HFFc6 (cell line): ENCODE data around the gene ZBTB44. TPM values are rescaled to one million over a fixed set of nuclear protein-coding genes. Genes with fewer than 3 reads are reported as not detected.
"Not testable (repeated sequence)": the region's sequence is repeated elsewhere in the genome, so short reads cannot be mapped to it uniquely, and the experiment has no call there.

Experiments
- DNase-seq: peaks from one replicate; pipeline ENCODE4 v3.0.0-alpha.2; 2018
- H3K27ac Mint-ChIP-seq: 2 replicates; pipeline ENCODE4 v1.8.0; 2020; ENCODE audit warnings: mild to moderate bottlenecking, mixed read lengths
- H3K27me3 Mint-ChIP-seq: 2 replicates; pipeline ENCODE4 v1.8.0; 2021; ENCODE audit warnings: mild to moderate bottlenecking, moderate library complexity, mixed read lengths; ENCODE audit not compliant: insufficient read depth
- H3K36me3 Mint-ChIP-seq: 2 replicates; pipeline ENCODE4 v1.8.0; 2021; ENCODE audit warnings: low read depth, mixed read lengths
- H3K4me1 Mint-ChIP-seq: 2 replicates; pipeline ENCODE4 v1.8.0; 2020; ENCODE audit warnings: low read depth, mixed read lengths
- H3K4me3 Mint-ChIP-seq: 2 replicates; pipeline ENCODE4 v1.8.0; 2020; ENCODE audit warnings: mild to moderate bottlenecking, moderate library complexity, mixed read lengths
- H3K9me3 Mint-ChIP-seq: 2 replicates; pipeline ENCODE4 v1.8.0; 2020; ENCODE audit warnings: mild to moderate bottlenecking, mixed read lengths
- total RNA-seq, 6 experiments: library from RNA; stranded (reverse); fragmentation: NEBNext Ultra II Directional; extraction: Animal tissue kit (Norgen Biotek cat#: 25700); gene quantifications; 2 replicates in 1 of 6; 3 replicates in 5 of 6; pipeline ENCODE4 v1.2.3, GENCODE V29; 2021
- TF ChIP-seq, protein P1 (sequence below): fragments of 200-600 bp; sonication (generic); IDR thresholded peaks from 2 replicates; pipeline ENCODE4 v1.5.0; 2021; ENCODE audit warnings: antibody characterized with exemption, mild to moderate bottlenecking

The ZBTB44 gene
- total RNA-seq, 6 experiments from 2014 or later: 9.4 to 16.5 (median 12.4) TPM

DNA sequence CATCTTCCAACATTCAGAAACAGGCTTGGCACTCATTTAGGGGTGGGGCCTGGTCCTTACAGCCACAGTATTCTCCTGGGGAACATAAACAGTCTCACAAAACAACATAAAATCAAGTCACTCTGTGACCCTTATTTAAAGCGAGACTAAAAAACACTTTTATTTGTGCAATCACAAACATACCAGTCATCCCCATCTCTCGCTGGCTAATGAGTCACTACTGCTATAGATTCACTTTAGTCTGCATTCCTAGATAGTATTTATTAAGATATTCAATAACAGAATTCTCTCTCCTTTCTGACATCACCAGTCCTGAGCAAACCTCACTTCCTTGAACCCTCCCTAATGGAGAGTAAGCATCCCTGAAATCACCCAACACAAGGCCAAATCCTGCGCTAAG, 68.0 kb downstream of the ZBTB44 start:
- H3K9me3 Mint-ChIP-seq: peaks cover 3% of the 10 kb centered on the region
- H3K27ac Mint-ChIP-seq: no peak overlapping the region; the same call in 1 of the 2 replicates
- H3K27me3 Mint-ChIP-seq: no peaks in the 10 kb centered on the region
- H3K4me3 Mint-ChIP-seq: no peak overlapping the region
- no peak for DNase-seq
- H3K36me3 Mint-ChIP-seq: no peaks in the 10 kb centered on the region; the same call in 1 of the 2 replicates
- peaks cover 11% of the 10 kb centered on the region for H3K4me1 Mint-ChIP-seq
- TF ChIP-seq, protein P1, sequence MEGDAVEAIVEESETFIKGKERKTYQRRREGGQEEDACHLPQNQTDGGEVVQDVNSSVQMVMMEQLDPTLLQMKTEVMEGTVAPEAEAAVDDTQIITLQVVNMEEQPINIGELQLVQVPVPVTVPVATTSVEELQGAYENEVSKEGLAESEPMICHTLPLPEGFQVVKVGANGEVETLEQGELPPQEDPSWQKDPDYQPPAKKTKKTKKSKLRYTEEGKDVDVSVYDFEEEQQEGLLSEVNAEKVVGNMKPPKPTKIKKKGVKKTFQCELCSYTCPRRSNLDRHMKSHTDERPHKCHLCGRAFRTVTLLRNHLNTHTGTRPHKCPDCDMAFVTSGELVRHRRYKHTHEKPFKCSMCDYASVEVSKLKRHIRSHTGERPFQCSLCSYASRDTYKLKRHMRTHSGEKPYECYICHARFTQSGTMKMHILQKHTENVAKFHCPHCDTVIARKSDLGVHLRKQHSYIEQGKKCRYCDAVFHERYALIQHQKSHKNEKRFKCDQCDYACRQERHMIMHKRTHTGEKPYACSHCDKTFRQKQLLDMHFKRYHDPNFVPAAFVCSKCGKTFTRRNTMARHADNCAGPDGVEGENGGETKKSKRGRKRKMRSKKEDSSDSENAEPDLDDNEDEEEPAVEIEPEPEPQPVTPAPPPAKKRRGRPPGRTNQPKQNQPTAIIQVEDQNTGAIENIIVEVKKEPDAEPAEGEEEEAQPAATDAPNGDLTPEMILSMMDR: no peak

DNA sequence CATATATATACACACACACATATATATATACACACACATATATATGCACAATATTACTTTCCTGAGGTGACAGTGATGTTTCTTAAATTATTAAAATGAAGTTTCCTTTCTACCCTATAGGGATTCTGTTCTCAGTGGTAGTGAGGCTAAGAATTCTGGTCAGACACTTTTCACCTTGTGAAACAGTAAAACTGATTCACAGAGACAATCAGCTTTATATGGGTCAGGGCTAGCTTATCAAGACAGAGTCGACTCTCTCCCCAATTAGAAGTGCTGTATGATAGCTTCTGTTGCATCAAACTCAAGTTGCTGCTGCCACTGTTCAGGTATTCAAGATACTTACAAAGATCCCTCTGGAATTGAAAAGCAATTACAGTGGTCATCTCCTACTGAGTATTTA, 68.4 kb downstream of the ZBTB44 start:
- H3K9me3 Mint-ChIP-seq: no peaks in the 10 kb centered on the region
- DNase-seq: no peak
- no peak overlapping the region; the same call in 1 of the 2 replicates for H3K27ac Mint-ChIP-seq
- TF ChIP-seq, protein P1: no peak
- H3K4me3 Mint-ChIP-seq: no peak overlapping the region
- peaks cover 11% of the 10 kb centered on the region for H3K4me1 Mint-ChIP-seq
- no peaks in the 10 kb centered on the region for H3K27me3 Mint-ChIP-seq
- H3K36me3 Mint-ChIP-seq: no peaks in the 10 kb centered on the region

DNA sequence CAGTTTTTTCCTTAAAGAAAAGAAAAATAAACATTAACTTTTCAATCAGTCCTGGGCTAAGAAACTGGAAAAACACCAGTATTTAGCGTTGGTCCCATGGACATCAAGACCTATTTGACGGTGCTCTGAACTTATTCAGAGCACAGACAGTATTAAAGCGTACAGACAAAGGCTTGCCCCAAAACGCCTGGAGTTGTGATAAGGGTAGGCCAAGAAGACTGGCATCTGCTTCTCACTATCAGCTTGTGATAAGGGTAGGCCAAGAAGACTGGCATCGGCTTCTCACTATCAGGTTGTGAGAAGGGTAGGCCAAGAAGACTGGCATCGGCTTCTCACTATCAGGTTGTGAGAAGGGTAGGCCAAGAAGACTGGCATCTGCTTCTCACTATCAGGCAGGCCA, 69.3 kb downstream of the ZBTB44 start:
- peaks cover 11% of the 10 kb centered on the region for H3K4me1 Mint-ChIP-seq
- H3K27ac Mint-ChIP-seq, H3K36me3 Mint-ChIP-seq, DNase-seq, H3K9me3 Mint-ChIP-seq, H3K27me3 Mint-ChIP-seq, H3K4me3 Mint-ChIP-seq: not testable (repeated sequence)

DNA sequence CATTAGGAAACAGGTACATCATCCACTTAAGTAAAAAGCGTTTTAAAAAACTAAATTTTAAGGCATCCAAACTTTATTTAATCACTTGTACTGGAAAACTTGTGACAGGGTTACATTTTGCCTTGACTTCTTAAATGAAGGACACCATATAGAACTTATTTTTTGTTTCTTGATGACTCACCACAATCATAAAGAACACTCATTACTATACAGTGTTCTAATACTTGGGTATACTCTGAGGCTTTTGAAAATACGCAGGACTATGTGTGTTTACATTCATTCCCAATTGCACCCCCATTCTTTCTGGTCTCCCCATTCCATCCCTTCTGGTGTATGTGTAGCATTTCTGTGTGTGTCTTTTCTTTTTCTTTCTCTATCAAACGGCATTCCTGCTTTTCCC, 69.9 kb downstream of the ZBTB44 start:
- DNase-seq: no peak
- TF ChIP-seq, protein P1: no peak
- no peak overlapping the region for H3K4me3 Mint-ChIP-seq
- no peak overlapping the region for H3K27ac Mint-ChIP-seq
- peaks cover 11% of the 10 kb centered on the region for H3K4me1 Mint-ChIP-seq
- no peaks in the 10 kb centered on the region for H3K36me3 Mint-ChIP-seq
- no peaks in the 10 kb centered on the region for H3K27me3 Mint-ChIP-seq
- H3K9me3 Mint-ChIP-seq: no peaks in the 10 kb centered on the region

DNA sequence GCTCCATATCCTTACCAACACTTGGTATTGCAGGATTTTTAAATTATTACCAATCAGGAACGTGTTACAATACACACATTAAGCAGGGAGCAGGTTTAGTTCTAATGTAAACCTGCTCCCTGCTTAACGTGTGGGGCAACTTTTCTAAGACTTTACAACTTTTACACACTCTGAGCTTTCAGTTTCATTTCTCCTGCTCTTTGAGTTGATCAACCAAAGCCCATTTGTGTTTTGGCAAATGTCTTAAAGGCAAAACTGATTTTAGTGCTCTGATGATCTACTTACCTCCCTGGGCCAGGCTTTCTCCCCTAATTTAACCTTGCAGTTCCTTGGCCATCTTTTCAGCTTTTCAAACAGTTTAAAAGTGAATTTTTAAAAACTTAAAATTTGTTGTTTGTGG, 70.9 kb downstream of the ZBTB44 start:
- H3K27ac Mint-ChIP-seq: no peak overlapping the region
- no peaks in the 10 kb centered on the region for H3K9me3 Mint-ChIP-seq
- no peak overlapping the region for H3K4me3 Mint-ChIP-seq
- no peaks in the 10 kb centered on the region for H3K27me3 Mint-ChIP-seq
- peaks cover 11% of the 10 kb centered on the region for H3K4me1 Mint-ChIP-seq
- no peaks in the 10 kb centered on the region for H3K36me3 Mint-ChIP-seq
- TF ChIP-seq, protein P1: no peak
- DNase-seq: no peak

DNA sequence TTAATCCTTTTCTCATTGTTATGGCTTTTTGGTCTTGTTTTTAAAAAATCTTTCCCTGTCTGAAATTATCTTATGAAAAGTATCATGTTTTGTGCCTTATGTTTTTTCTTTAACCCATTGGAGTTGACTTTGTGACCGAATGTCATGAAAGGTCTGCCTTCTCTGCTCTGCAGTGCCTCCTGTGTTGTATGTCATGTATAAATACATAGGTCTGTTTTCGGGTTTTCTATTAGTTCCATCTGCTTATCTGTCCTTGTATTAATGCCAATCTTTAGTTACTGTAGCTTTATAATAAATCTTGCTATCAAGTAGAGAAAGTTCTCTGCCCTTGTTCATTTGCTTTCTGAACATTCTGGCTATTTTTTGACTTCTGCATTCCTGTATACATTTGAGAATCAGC, 73.0 kb downstream of the ZBTB44 start:
- Mint-ChIP-seq H3K27ac (no peak overlapping the region), H3K4me1 (peaks cover 5% of the 10 kb centered on the region), H3K27me3 (no peaks in the 10 kb centered on the region), H3K36me3 (no peaks in the 10 kb centered on the region), H3K4me3 (no peak overlapping the region), H3K9me3 (no peaks in the 10 kb centered on the region)
- DNase-seq: no peak
- TF ChIP-seq, protein P1: no peak
